Astrocyte of the spinal cord (primary cell): ENCODE measurements around the gene RHBG.

Experiments
- DNase-seq: peaks from one replicate; pipeline ENCODE4 v3.0.0; 2011; ENCODE audit warnings: low read depth, low spot score
- H3K4me3 ChIP-seq: 2 replicates; pipeline ENCODE4 v1.5.1; 2011; ENCODE audit warnings: low read depth, mild to moderate bottlenecking, low read length, moderate library complexity
- in situ Hi-C: cut with HindIII; loops from 2 replicates; pipeline ENCODE4 v1.10.0; 2017; ENCODE audit warnings: low sequenced_read_pairs
- TF ChIP-seq, protein P1 (sequence below): IDR thresholded peaks from 2 replicates; pipeline ENCODE4 v1.5.1; 2012; ENCODE audit warnings: low read depth, mild to moderate bottlenecking, low read length, inconsistent platforms

The RHBG gene

GRCh38 chr1:156423422-156424352 lies 54.7 kb downstream of the RHBG start:
- TF ChIP-seq, protein P1, sequence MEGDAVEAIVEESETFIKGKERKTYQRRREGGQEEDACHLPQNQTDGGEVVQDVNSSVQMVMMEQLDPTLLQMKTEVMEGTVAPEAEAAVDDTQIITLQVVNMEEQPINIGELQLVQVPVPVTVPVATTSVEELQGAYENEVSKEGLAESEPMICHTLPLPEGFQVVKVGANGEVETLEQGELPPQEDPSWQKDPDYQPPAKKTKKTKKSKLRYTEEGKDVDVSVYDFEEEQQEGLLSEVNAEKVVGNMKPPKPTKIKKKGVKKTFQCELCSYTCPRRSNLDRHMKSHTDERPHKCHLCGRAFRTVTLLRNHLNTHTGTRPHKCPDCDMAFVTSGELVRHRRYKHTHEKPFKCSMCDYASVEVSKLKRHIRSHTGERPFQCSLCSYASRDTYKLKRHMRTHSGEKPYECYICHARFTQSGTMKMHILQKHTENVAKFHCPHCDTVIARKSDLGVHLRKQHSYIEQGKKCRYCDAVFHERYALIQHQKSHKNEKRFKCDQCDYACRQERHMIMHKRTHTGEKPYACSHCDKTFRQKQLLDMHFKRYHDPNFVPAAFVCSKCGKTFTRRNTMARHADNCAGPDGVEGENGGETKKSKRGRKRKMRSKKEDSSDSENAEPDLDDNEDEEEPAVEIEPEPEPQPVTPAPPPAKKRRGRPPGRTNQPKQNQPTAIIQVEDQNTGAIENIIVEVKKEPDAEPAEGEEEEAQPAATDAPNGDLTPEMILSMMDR, result no peak
- no peak overlapping the region for H3K4me3 ChIP-seq
- DNase-seq, result no peak
- in situ Hi-C loops, result no loop called here

- DNase-seq, result no peak
- H3K4me3 ChIP-seq, result no peak overlapping the region
- in situ Hi-C loops, result no loop called here
- TF ChIP-seq, protein P1, result no peak
Measured at GRCh38 chr1:156424806-156425432, 55.9 kb downstream of the RHBG start.

DNA sequence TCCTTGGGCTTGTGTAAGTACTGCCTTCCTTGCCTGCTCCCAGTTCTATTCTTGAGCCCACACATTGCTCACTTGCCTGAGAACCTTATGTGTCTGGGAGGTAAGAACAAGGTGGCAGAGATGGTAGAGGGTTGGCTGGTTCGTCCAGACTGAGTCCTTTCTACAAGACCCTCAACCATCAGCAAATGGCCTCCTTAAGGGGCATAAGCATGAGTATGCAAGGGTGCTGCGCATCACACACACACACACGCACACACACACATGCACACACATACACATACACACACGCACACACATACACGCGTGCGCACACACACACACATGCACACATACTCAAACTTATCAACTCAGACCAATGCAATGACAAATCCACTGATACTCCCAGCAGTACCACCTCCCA lies 56.9 kb downstream of the RHBG start:
- no peak overlapping the region for H3K4me3 ChIP-seq
- in situ Hi-C loops, result no loop called here

GRCh38 chr1:156427957-156428356 lies 58.9 kb downstream of the RHBG start:
- no peak for DNase-seq
- H3K4me3 ChIP-seq, result no peak overlapping the region
- TF ChIP-seq, protein P1, result no peak
- in situ Hi-C loops, result no loop called here

More for the DNA sequence above, 56.9 kb downstream of the RHBG start:
- no peak for DNase-seq
- TF ChIP-seq, protein P1, result no peak

DNA sequence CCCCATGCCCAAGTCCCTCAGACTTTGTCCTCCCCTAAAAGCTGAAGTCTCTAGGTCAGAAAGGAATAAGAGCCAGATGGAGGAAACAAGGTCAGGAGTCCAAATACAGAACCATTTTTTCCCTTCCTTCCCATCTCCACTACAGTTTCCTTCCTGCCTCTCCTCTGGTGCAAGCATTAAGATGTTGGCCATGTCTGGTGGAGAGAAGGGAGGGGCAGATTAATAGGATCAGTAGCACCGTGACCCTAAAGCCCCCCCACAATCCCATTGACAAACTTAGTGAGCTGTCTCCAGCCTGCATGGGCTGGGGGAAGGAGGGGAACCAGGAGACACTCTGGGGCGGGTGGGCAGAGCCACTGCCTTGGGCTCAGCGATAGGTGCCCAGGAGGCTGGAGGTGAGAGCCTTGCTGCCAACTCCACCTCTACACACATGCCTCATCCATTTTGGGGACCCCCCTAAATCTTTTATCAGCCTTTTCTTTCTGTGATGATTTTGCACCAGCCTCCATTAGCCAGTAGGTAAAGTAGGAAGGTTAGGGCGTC lies 59.8 kb downstream of the RHBG start:
- no peak for DNase-seq
- in situ Hi-C loops, result no loop called here
- no peak overlapping the region for H3K4me3 ChIP-seq
- TF ChIP-seq, protein P1, result no peak

DNA sequence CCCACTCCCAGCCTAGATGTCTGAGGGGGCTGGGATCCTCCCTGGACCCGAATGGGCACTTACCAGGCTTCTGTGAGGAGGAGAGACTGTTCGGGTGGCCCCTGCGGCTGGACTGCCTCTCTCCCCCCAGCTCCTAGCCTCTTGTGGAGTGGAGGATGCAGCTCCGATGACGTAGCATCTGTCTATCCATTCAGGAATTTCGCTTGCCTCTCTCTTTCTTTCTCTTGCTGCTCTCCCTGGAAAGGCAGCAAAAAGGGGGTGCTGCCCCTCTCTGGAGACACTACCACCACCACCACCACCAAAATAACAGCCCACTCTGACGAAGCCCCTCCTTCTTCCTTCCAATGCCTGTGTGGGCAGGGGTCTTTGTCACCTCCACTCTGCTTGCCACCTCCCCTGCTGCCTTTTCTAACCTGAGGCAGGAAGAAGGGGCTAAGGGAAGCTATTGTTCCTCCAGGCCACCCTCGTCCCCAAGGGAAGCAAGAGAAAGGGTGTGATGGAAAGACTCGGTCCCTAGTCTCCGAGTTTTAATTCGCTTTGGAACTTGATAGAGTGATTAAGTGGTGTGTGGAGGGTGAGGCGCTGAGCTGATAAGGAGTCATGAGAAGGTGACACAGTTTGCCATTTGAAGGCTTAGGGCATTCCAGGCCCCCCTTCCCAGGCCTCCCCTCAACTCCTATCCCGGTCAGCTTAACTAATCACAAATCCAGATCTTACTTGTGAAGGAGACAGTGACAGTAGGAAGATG lies 60.5 kb downstream of the RHBG start:
- in situ Hi-C loops, result no loop called here
- no peak for DNase-seq
- no peak overlapping the region for H3K4me3 ChIP-seq
- TF ChIP-seq, protein P1, result no peak
